Daoy (cell line): ENCODE results near the gene CALN1. TPM values are rescaled to one million over a fixed set of nuclear protein-coding genes. Genes with fewer than 3 reads are reported as not detected.

Experiments used
- DNase-seq: peaks from one replicate; pipeline ENCODE4 v3.0.0-alpha.2; 2015; ENCODE audit warnings: low read depth
- total RNA-seq: library from RNA; depleted of rRNA; stranded (reverse); fragments of >200 nt; shearing (Covaris generic); gene quantifications from 2 replicates; pipeline ENCODE4 v1.2.3, GENCODE V29; 2014

Gene CALN1
- total RNA-seq, 1 experiment from 2014 or later = 2.8 TPM

DNA sequence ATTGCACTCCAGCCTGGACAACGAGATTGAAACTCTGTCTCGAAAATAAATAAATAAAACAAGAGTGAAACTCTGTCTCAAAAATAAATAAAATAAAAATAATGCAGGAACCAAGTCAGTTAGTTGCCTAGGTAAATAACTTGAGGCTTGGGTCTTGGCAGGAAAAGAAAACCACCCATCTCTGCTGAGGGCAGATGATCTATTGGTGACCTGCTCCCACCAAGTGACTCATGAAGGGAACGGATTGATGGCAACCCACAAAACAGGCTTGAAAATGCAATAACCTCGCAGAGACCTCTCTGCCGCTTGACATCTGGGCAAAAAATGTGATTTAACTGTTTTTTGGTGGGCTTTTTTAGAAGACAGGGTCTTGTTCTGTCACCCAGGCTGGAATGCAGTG lies 86.6 kb downstream of the CALN1 start:
- DNase-seq = peak; percentile 47

- no peak for DNase-seq
Observed at GRCh38 chr7:72321637-72322036, 90.5 kb downstream of the CALN1 start.

- DNase-seq = no peak
Observed at GRCh38 chr7:72321081-72321480, 91.1 kb downstream of the CALN1 start.

DNA sequence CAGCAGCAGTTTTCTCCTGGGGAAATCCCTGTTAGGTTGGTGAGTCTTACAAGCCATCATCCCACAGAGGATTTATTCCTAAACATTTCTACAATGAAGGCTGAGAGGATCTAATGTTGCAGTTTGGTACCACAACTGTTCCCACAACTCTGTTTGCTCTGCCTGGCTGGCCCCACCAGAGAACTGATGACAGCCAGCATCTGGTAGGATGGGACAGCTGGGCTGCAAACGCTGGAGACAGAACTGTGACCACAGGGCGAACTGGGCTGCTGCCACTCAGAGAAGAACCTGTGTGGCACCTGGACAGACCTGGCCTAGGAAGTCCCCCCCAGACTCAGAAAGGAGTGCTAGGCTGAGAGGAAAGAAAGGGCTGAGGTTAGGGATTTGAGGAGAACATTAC lies 94.8 kb downstream of the CALN1 start:
- no peak for DNase-seq

DNA sequence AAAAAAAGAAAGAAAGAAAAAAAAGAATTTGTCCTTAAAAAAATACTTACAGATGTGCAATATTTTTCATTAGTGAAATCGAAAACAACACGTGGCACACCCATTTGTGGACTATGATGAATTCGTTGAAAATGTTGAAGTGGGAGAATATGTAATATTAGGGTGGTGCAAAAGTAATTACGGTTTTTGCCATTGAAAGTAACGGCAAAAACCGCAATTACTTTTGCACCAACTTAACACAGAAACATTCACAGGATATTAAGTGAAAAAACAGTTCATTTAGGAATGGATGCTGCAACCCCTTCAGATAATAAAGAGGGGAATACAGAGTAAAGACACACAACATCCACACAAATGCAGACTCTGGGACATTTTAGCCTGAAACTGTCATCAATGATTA lies 96.0 kb downstream of the CALN1 start:
- no peak for DNase-seq

GRCh38 chr7:72313906-72314305 lies 98.2 kb downstream of the CALN1 start:
- no peak for DNase-seq

- DNase-seq = no peak
Observed at GRCh38 chr7:72310301-72310700, 101.8 kb downstream of the CALN1 start.

DNA sequence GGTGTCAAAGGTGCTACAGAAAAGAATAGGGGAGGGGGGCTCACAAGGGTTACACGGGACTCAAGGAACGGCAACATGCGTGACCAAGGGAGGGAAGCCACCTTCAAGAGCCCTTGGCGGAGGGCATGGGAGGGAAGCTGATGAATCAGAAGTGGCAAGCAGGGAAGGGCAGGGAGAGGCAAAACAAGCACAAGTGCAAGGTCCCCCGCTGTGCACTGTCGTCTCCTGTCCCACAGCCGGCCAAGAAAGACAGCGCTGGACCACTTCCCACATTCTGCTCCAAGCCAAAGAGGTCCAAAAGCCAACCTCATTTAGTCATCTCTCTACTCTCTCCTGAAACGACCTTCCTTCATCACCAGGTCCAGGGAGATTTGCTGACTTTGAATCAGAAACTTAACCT lies 102.7 kb downstream of the CALN1 start:
- DNase-seq = peak; percentile 39

- DNase-seq = no peak
Observed at GRCh38 chr7:72308986-72309385, 103.2 kb downstream of the CALN1 start.

GRCh38 chr7:72307566-72307965 lies 104.6 kb downstream of the CALN1 start:
- no peak for DNase-seq

DNA sequence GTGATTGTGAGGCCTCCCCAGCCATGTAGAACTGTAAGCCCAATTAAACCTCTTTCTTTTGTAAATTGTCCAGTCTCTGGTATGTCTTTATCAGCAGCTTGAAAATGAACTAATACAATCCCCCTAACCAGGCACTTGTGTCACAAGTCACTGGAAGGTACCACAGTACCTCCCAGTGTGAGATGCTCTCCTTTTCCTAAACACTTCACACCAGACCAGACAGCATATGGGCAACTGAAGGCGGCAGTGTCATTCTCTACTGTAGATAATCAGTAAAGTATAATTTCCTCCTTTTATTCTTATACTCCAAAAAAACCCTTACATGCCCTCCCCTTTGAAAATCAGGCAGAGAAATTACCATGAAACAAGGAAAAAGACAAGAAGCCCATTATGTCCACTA lies 113.2 kb downstream of the CALN1 start:
- DNase-seq = no peak

GRCh38 chr7:72298091-72298490 lies 114.0 kb downstream of the CALN1 start:
- DNase-seq = no peak

- no peak for DNase-seq
Observed at GRCh38 chr7:72297636-72298035, 114.5 kb downstream of the CALN1 start.

DNA sequence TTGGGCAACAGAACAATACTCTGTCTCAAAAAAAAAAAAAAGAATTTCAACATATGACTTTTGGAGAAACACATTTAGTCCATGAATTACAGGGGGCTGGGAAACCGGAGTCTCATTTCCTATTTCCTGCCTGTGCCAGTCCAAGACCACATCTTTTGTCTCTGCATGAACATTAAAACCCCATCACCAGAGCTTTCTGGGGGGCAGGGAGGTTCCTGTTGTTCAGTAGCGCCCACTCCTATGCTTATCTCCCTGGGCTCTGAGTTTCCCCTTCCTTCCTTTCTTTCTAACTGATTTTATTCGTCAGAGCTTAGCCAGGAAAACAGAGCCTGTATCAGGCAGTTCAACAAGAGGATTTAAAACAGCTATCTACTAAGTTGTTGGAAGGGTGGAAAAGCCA lies 119.3 kb downstream of the CALN1 start:
- no peak for DNase-seq

DNA sequence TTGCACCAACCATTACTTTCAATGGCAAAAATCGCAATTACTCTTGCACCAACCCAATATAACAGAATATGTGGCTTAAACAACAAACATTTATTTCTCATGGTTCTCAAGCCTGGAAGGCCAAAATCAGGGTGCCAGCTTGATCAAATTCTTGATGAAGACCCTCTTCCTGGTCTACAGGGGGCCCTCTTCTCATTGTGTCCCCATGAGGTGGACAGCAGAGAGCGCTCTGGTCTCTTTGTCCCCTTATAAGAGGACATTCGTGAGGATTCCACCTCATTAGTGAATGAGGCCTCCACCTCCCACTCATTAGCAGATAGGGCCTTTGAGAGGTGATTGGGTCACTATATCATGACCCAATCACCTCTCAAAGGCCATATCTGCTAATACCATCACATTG lies 120.0 kb downstream of the CALN1 start:
- no peak for DNase-seq

DNA sequence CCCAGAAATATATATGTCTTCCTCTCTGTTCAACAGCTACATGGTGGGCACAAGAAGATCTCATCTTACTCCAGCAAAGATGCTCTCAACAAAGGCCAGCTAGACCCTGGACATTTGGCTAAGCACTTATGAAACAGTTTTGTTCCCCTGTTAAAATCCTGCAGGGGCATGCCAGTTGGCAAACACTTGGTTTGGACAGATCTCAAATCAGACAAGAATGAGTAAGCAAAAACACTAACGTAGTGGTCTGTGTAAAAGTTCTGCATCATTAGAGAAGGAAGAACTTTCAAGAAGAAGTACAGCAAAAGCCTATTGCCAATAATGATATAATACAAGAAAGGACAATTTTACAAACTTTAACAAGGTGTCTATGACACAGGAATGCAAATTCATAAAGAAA lies 125.6 kb downstream of the CALN1 start:
- DNase-seq = no peak

GRCh38 chr7:72283309-72283708 lies 128.8 kb downstream of the CALN1 start:
- no peak for DNase-seq

- no peak for DNase-seq
Observed at GRCh38 chr7:72281308-72281707, 130.8 kb downstream of the CALN1 start.

- DNase-seq = no peak
Observed at GRCh38 chr7:72279203-72279602, 132.9 kb downstream of the CALN1 start.

DNA sequence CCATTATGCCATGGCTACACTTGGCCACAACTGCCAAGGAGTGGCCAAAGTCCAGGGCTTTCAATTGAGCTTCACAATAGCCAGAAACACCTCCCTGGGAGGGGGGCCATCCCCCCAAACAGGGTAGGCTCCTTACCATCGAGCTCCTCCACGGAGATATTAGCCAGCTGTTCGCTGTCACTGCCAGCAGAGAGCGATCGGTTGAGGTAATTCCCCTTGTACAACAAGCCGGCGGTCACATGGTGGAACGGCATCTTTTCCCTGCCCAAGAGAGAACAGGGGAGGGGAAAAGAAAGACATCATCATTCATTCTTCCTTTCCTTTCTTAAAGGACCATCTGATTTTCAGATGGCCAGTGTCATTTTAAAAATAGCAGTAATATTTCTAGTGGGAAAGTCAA lies 133.6 kb downstream of the CALN1 start:
- DNase-seq = peak; percentile 18

DNA sequence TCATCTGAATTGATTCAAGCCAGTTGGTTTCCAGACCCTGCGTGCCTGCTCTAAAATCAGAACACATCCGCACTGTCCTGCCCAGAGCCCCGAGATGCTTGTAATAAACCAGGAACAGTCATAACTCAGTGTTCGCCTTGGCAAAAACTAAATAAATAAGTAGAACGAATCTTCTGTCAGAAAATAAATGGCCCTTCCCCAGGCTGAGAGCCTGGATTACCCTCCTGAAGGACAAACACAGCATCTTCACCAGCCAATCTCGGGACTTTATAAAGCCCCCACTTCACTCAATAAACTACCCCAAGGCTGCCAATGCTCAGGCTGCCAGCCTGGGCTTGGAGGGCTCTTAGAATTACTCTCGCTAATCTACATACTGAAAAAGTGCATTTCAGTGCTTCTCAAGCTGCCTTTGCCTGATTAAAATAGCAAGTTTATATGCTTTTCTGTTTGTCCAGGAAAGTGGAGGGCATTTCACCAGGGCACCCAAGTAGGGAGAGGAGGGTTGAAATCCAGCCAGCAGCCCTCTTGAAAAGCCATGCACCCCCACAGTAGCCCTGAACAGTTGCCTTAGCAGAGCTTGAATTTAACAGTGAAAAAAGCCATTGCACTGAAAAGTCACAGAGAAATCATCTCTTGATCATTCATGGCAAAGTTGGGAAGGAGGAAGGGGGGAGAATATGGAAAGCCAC lies 136.6 kb downstream of the CALN1 start:
- no peak for DNase-seq

- DNase-seq = no peak
Observed at GRCh38 chr7:72272479-72272878, 139.7 kb downstream of the CALN1 start.

GRCh38 chr7:72268796-72269195 lies 143.3 kb downstream of the CALN1 start:
- no peak for DNase-seq

DNA sequence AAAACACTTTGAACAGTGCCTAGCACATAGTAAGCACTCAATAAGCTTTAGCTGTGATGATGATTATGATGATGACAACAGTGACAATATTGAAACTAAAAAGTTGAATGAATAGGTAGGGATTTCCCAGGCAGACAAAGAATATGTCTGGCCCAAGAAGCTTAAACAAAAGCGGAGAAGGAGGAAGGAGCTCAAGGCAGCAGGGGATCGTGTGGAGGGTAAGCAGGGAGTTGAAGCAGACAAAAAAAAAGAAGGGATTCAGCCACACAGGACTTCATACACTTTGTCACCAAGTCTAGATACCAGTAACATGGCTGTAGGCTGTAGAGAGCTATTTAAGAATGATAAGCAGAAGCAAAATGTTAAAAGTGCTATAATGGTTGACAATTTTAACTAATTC lies 144.0 kb downstream of the CALN1 start:
- no peak for DNase-seq
